ENCODE data around the gene PALD1. TPM values are rescaled to one million over a fixed set of nuclear protein-coding genes. Genes with fewer than 3 reads are reported as not detected.
A peak's percentile ranks its signal among the peaks of the same experiment; 100 is the strongest.
"Not testable (repeated sequence)": the region's sequence is repeated elsewhere in the genome, so short reads cannot be mapped to it uniquely, and the experiment has no call there.

PALD1 gene
- total RNA-seq, 2 donors from 2014 or later = 17.3 to 19.7 TPM

DNA sequence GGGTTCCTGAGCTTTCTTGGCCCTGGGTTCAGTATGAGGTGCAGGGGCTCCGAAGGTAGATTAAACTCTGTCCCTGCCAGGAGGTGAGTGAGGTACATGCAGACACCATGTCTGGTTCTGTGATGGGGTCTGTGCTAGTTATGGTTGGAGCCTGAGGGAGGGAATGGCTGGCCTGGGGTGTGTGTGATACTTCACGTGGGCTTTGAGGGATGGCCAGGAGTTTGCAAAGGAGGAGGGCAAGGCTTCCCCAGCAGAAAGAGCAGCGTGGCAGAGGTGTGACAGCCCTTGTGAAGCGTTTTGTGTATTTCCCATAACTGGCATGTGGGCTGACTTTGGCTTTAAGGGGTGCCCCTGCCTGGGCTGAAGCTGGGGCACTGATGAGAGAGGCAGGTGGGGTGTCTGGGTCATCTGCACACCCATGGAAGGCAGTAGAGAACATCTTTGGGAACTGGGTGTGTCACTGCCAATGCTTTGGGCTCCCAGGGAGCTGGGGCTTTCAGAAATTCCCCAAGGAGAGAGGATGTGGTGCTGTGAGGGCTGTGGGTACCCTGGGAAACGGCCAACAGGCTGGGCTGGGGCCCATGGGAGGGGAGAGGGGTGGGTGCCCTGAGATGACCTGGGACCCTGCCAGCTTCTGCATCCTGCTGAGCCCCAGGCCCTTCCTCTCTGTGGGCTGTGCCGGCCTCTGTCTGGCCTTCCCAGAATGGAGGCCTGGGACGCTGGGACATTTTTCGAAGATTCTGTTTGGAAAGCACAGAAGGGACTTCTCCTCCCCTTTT, 4.6 kb downstream of the PALD1 start:
- Histone ChIP-seq H3K9ac (ENCODE audit: extremely low read depth, low read length, poor library complexity, severe bottlenecking) (no peak overlapping the region), H3K27ac (ENCODE audit: low read depth, low read length) (no peak overlapping the region), H3K4me3 (ENCODE audit: low read length) (no peak overlapping the region), H3K36me3 (ENCODE audit: control insufficient read depth, insufficient read depth, low read length) (no peaks in the 10 kb centered on the region), H3K27me3 (ENCODE audit: control insufficient read depth, insufficient read depth, low read length, poor library complexity, severe bottlenecking) (no peaks in the 10 kb centered on the region), H3K4me1 (ENCODE audit: control insufficient read depth, insufficient read depth, low read length) (peaks cover 6% of the 10 kb centered on the region), H3K9me3 (ENCODE audit: control insufficient read depth, low read length) (no peaks in the 10 kb centered on the region)
- peak overlapping the region; percentile 54 for H3K27ac Mint-ChIP-seq
- H3K9me3 Mint-ChIP-seq = no peaks in the 10 kb centered on the region
- TF ChIP-seq, protein P1, sequence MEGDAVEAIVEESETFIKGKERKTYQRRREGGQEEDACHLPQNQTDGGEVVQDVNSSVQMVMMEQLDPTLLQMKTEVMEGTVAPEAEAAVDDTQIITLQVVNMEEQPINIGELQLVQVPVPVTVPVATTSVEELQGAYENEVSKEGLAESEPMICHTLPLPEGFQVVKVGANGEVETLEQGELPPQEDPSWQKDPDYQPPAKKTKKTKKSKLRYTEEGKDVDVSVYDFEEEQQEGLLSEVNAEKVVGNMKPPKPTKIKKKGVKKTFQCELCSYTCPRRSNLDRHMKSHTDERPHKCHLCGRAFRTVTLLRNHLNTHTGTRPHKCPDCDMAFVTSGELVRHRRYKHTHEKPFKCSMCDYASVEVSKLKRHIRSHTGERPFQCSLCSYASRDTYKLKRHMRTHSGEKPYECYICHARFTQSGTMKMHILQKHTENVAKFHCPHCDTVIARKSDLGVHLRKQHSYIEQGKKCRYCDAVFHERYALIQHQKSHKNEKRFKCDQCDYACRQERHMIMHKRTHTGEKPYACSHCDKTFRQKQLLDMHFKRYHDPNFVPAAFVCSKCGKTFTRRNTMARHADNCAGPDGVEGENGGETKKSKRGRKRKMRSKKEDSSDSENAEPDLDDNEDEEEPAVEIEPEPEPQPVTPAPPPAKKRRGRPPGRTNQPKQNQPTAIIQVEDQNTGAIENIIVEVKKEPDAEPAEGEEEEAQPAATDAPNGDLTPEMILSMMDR (conservative IDR thresholded peaks at IDR 0.05) = no peak
- H3K27me3 Mint-ChIP-seq (ENCODE audit: insufficient read depth) = no peaks in the 10 kb centered on the region
- no peak overlapping the region for H3K4me3 Mint-ChIP-seq
- peaks cover 27% of the 10 kb centered on the region for H3K36me3 Mint-ChIP-seq (ENCODE audit: low read depth)
- DNase-seq = no peak
- WGBS, 2 experiments (ENCODE audit: insufficient coverage in 1 of 2, insufficient read length in 1 of 2) = 69 to 78% methylated on average over 6 to 8 of the region's 8 CpGs
- peaks cover 28% of the 10 kb centered on the region for H3K4me1 Mint-ChIP-seq

DNA sequence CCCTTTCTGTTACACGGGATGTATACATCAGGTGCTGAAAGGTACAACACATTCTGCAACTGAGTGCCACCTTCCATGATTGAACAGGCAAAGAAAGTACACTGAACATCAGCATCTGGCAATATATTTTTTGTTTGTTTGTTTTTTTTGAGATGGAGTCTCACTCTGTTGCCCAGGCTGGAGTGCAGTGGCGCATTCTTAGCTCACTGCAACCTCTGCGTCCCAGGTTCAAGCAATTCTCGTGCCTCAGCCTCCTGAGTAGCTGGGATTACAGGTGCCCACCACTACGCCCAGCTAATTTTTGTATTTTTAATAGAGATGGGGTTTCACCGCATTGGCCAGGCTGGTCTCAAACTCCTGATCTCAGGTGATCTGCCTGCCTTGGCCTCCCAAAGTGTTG, 5.3 kb downstream of the PALD1 start:
- not testable (repeated sequence) for H3K9me3 ChIP-seq (ENCODE audit: control insufficient read depth, low read length); H3K27ac ChIP-seq (ENCODE audit: low read depth, low read length); H3K4me3 Mint-ChIP-seq; H3K9me3 Mint-ChIP-seq; H3K9ac ChIP-seq (ENCODE audit: extremely low read depth, low read length, poor library complexity, severe bottlenecking); H3K27me3 ChIP-seq (ENCODE audit: control insufficient read depth, insufficient read depth, low read length, poor library complexity, severe bottlenecking); H3K36me3 ChIP-seq (ENCODE audit: control insufficient read depth, insufficient read depth, low read length); H3K4me1 ChIP-seq (ENCODE audit: control insufficient read depth, insufficient read depth, low read length); DNase-seq; H3K4me3 ChIP-seq (ENCODE audit: low read length); H3K27ac Mint-ChIP-seq; H3K27me3 Mint-ChIP-seq (ENCODE audit: insufficient read depth)
- Mint-ChIP-seq H3K36me3 (ENCODE audit: low read depth) (peaks cover 31% of the 10 kb centered on the region), H3K4me1 (peaks cover 28% of the 10 kb centered on the region)
- WGBS, 2 experiments (ENCODE audit: insufficient coverage in 1 of 2, insufficient read length in 1 of 2) = 85 to 92% methylated on average over 4 to 6 of the region's 6 CpGs

DNA sequence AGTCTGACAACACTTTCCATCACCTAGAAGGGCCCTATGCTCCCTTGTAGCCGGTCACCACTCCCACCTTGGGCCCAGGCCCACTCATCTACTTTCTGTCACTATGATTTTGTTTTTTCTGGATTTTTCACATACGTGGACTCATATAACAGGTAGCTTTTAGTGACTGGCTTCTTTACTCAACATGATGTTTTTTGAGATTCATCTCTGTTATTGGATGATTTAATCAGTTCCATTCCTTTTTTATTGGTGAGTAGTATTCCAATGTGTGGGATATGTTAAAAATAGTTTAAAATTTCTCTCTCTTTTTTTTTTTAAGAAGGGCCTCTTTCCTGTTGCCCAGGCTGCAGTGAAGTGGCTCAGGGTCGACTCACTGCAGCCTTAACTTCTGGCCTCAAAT, 9.3 kb downstream of the PALD1 start:
- Mint-ChIP-seq H3K36me3 (ENCODE audit: low read depth) (peaks cover 30% of the 10 kb centered on the region), H3K4me3 (no peak overlapping the region), H3K27me3 (ENCODE audit: insufficient read depth) (no peaks in the 10 kb centered on the region), H3K4me1 (peaks cover 7% of the 10 kb centered on the region), H3K27ac (no peak overlapping the region), H3K9me3 (no peaks in the 10 kb centered on the region)
- no peaks in the 10 kb centered on the region for H3K4me1 ChIP-seq (ENCODE audit: control insufficient read depth, insufficient read depth, low read length)
- no peaks in the 10 kb centered on the region for H3K9me3 ChIP-seq (ENCODE audit: control insufficient read depth, low read length)
- no peaks in the 10 kb centered on the region for H3K27me3 ChIP-seq (ENCODE audit: control insufficient read depth, insufficient read depth, low read length, poor library complexity, severe bottlenecking)
- no peak overlapping the region for H3K27ac ChIP-seq (ENCODE audit: low read depth, low read length)
- DNase-seq = no peak
- H3K9ac ChIP-seq (ENCODE audit: extremely low read depth, low read length, poor library complexity, severe bottlenecking) = no peak overlapping the region
- no peaks in the 10 kb centered on the region for H3K36me3 ChIP-seq (ENCODE audit: control insufficient read depth, insufficient read depth, low read length)
- TF ChIP-seq, protein P1 (conservative IDR thresholded peaks at IDR 0.05) = no peak
- WGBS, 2 experiments (ENCODE audit: insufficient coverage in 1 of 2, insufficient read length in 1 of 2) = 87 to 100% methylated on average over 1 to 3 of the region's 3 CpGs
- H3K4me3 ChIP-seq (ENCODE audit: low read length) = no peak overlapping the region
